ENCODE measurements around the gene LHB. TPM values are rescaled to one million over a fixed set of nuclear protein-coding genes. Genes with fewer than 3 reads are reported as not detected.
"Not testable (repeated sequence)": the region's sequence is repeated elsewhere in the genome, so short reads cannot be mapped to it uniquely, and the experiment has no call there.

Gene LHB
- total RNA-seq, 4 donors from 2014 or later, result 1.9 TPM; not detected in 3

- H3K27ac ChIP-seq, result no peak overlapping the region
- H3K4me3 ChIP-seq, result no peak overlapping the region
- H3K27me3 ChIP-seq, result peaks cover 0 to 11% (median 8%) of the 10 kb centered on the region in 3 donors
- in situ Hi-C loops (cut with MboI; ENCODE audit: low sequenced_read_pairs in 4 of 4), result no loop called here
- H3K36me3 ChIP-seq, result peaks cover 0 to 10% of the 10 kb centered on the region in 2 donors
- intact Hi-C loops (cut with DNase I; ENCODE audit: low total_unique reads), result no loop called here
- no peak for TF ChIP-seq CTCF (IDR thresholded peaks at IDR 0.05 in 4 of 5, conservative IDR thresholded peaks at IDR 0.05 in 1 of 5)
- TF ChIP-seq POLR2A (IDR thresholded peaks at IDR 0.05), result no peak
- no peaks in the 10 kb centered on the region for H3K9me3 ChIP-seq
- H3K4me1 ChIP-seq, result peaks cover 14 to 19% of the 10 kb centered on the region in 2 donors
- DNase-seq (no peak), ATAC-seq (no peak)
Measured at GRCh38 chr19:49020342-49020741, 3.5 kb upstream of the LHB start.

GRCh38 chr19:49019242-49019932 lies 2.5 kb upstream of the LHB start:
- in situ Hi-C loops (cut with MboI; ENCODE audit: low sequenced_read_pairs in 4 of 4) (no loop called here), intact Hi-C loops (cut with DNase I; ENCODE audit: low total_unique reads) (no loop called here)
- peak; percentile 63 to 77 for ATAC-seq
- Histone ChIP-seq H3K36me3 (peaks cover 0 to 19% of the 10 kb centered on the region in 2 donors), H3K4me1 (peaks cover 14 to 19% of the 10 kb centered on the region in 2 donors), H3K9me3 (no peaks in the 10 kb centered on the region), H3K4me3 (peak overlapping the region; percentile 55 to 72 (median 57)), H3K27ac (no peak overlapping the region), H3K27me3 (peaks cover 0 to 11% (median 8%) of the 10 kb centered on the region in 3 donors)
- TF ChIP-seq CTCF (IDR thresholded peaks at IDR 0.05 in 4 of 5, conservative IDR thresholded peaks at IDR 0.05 in 1 of 5) (no peak), POLR2A (IDR thresholded peaks at IDR 0.05) (no peak)
- DNase-seq, result peak; percentile 59 to 70

GRCh38 chr19:49018388-49019241 lies 1.7 kb upstream of the LHB start:
- Histone ChIP-seq H3K27ac (peak overlapping the region in 1 of 4 donors; percentile 2), H3K36me3 (peaks cover 0 to 25% of the 10 kb centered on the region in 2 donors), H3K4me3 (peak overlapping the region; percentile 55 to 72 (median 57)), H3K27me3 (peaks cover 0 to 11% (median 8%) of the 10 kb centered on the region in 3 donors), H3K4me1 (peaks cover 14 to 19% of the 10 kb centered on the region in 2 donors)
- H3K9me3 ChIP-seq; intact Hi-C loops (cut with DNase I; ENCODE audit: low total_unique reads); in situ Hi-C loops (cut with MboI; ENCODE audit: low sequenced_read_pairs in 4 of 4); DNase-seq: not testable (repeated sequence)
- peak; percentile 16 to 31 for ATAC-seq

- DNase-seq (peak in 1 of 2 donors; percentile 35), ATAC-seq (peak; percentile 32 to 62)
- H3K9me3 ChIP-seq, result no peaks in the 10 kb centered on the region
- peaks cover 0 to 11% (median 8%) of the 10 kb centered on the region in 3 donors for H3K27me3 ChIP-seq
- in situ Hi-C loops (cut with MboI; ENCODE audit: low sequenced_read_pairs in 4 of 4) (no loop called here), intact Hi-C loops (cut with DNase I; ENCODE audit: low total_unique reads) (no loop called here)
- TF ChIP-seq CTCF (IDR thresholded peaks at IDR 0.05 in 4 of 5, conservative IDR thresholded peaks at IDR 0.05 in 1 of 5), result peak; percentile 19 to 53 (median 36)
- TF ChIP-seq POLR2A (IDR thresholded peaks at IDR 0.05), result no peak
- H3K4me3 ChIP-seq, result peak overlapping the region; percentile 55 to 72 (median 57)
- no peak overlapping the region for H3K27ac ChIP-seq
- peaks cover 0 to 30% of the 10 kb centered on the region in 2 donors for H3K36me3 ChIP-seq
- peaks cover 14 to 19% of the 10 kb centered on the region in 2 donors for H3K4me1 ChIP-seq
Measured at GRCh38 chr19:49017666-49018351, 918 bp upstream of the LHB start.
